GM12875 (cell line): Measurements from ENCODE around the gene ARL5B.

ENCODE experiments used
- H3K4me3 ChIP-seq: one replicate; pipeline ENCODE4 v1.5.1; 2011; ENCODE audit warnings: low read depth, low read length, control low read depth
- CTCF ChIP-seq: IDR thresholded peaks from 2 replicates; pipeline ENCODE4 v1.5.1; 2011; ENCODE audit warnings: low read depth, mild to moderate bottlenecking, control low read depth, inconsistent platforms, low read length, moderate library complexity, borderline replicate concordance; ENCODE audit not compliant: insufficient read depth

The ARL5B gene

GRCh38 chr10:18687195-18687594, 28.0 kb downstream of the ARL5B start:
- TF ChIP-seq CTCF: no peak

DNA sequence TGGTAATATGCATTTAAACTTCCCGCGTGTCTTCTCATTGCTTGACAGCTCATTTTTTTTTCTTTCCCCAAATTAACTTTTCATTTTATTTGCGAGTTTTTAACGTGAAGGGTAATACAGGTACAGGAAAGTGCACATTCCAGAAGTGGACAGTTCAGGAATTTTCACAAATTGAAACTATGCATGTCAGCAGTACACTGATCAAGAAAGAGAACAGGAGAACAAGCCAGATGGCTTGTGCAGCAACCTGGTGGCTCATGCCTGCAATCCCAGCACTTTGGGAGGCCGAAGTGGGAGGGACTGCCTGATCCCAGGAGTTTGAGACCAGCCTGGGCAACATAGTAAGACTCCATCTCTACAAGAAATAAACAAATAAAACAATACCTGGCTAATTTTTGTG, 28.5 kb downstream of the ARL5B start:
- H3K4me3 ChIP-seq: no peak overlapping the region
- no peak for TF ChIP-seq CTCF

More at GRCh38 chr10:18687195-18687594, 28.0 kb downstream of the ARL5B start:
- H3K4me3 ChIP-seq: no peak overlapping the region

DNA sequence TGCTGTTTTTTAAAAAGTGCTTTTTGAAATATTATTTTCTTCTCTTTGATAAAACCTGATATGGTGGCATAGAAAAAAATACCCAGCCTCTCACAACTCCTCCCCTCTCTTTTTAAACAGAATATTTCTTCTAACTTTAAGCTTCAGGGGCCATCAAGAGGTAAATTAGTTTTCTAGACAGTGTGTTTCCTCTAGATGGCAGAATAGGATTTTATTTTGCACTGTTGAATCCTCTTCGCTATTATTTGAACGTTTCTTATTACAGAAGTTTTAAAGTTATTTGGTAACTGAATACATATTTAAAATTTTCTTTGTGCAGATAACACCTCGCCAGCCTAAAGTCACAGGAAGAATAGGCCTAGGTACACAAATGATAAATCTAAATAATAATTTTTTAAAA, 30.3 kb downstream of the ARL5B start:
- no peak for TF ChIP-seq CTCF
- H3K4me3 ChIP-seq: no peak overlapping the region

- no peak overlapping the region for H3K4me3 ChIP-seq
- TF ChIP-seq CTCF: no peak
Observed at GRCh38 chr10:18690541-18690940, 31.3 kb downstream of the ARL5B start.

DNA sequence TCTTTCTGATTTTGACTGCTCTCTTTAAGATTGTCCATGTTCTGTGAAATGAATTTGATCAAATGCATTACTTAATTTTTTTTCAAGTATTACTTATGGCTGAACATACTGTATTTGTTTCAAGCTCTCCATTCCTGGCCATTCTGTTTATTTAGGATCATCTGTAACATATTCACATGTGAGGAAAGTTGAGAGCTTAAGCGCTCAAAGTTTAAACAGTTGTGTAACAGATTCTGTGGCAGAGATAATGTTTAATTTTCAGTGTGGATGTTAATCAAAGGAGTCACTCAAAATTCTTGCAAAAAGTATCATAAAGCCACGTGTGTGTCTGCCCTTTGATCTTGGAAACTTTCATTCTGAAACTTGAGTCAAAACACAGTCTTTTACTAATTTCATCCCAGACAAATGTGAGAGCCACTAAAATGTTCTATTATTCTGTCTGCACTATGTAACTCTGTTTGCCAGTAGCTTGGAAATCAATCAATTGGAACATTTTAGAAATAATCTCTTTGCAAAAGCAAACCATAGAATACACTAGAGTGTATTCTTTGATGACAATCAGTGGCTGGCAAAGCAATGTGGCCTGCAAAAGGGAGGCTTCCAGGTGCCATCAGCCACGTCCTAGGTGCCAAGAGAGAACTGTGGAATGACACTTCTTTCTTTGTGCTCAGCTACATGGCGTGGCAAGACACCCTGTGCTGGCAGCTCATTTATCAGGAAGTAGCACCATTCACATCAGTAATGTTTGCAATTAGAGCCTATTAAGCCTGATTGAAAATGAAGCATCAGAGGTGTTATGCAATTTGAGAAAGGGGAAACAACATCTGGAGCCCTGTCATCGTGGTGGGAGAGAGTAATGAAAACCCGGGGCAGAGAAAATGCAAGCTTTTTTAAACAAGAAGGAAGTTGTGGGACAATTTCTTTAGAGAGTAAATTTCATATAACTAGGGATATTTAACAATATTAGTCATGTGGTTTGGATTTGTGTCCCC, 40.9 kb downstream of the ARL5B start:
- TF ChIP-seq CTCF: no peak
- H3K4me3 ChIP-seq: no peak overlapping the region

DNA sequence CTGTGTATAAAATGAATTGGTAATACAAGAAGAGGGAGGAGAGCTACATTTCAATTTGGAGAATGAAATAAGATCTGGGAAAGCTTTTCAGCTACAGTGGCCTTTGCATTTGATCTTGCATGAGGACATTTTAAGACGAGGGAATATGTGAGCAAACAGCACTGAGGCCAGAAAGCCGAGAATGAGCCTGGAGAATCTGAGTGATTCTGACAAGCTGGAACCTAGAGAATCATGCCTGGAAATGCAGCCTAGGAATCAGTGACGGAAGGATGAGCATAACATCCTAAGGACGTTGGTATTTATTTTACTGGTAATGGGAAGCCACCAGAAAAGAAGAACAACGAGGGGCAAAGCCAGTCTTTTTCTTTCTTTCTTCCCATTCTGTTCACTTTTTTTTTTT, 44.3 kb downstream of the ARL5B start:
- H3K4me3 ChIP-seq: no peak overlapping the region
- TF ChIP-seq CTCF: no peak

DNA sequence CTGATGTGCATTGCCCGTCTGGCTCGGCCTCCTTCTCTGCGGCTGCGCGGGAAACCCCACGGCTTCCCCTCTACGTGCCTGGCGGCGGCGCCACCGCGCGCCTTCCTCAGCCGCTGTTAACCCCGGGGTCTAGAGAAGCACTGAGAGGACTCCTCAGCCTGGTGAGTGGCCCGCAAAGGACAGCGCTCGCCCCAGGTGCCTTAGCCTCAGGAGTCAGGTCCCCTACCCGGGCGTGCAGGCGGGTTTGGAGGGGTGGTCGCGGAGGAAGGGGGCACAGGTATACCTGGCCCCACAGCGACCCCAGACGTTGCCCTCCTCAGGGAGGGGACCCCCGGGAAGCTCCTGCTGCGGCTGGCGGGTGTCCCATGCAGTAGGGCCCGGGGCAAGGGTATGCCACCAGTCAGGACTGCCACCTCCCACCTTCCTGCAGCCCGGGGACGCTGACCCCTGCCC, 51.0 kb downstream of the ARL5B start:
- no peak for TF ChIP-seq CTCF
- H3K4me3 ChIP-seq: no peak overlapping the region
